Endodermal cell (in vitro differentiated cells): ENCODE results near the gene CHTF18. TPM values are rescaled to one million over a fixed set of nuclear protein-coding genes. Genes with fewer than 3 reads are reported as not detected.

Source experiments
- DNase-seq: peaks from one replicate; pipeline ENCODE4 v3.0.0-alpha.2; 2017
- H3K27ac ChIP-seq: 2 replicates; pipeline ENCODE4 v1.5.1; 2013; ENCODE audit warnings: mild to moderate bottlenecking, low read depth, low read length, moderate library complexity
- H3K27me3 ChIP-seq: 2 replicates; pipeline ENCODE4 v1.6.1; 2013; ENCODE audit warnings: mild to moderate bottlenecking, low read length, moderate library complexity; ENCODE audit not compliant: insufficient read depth, control insufficient read depth, poor library complexity, severe bottlenecking
- H3K36me3 ChIP-seq: 2 replicates; pipeline ENCODE4 v1.7.0; 2013; ENCODE audit warnings: mild to moderate bottlenecking, low read length, moderate library complexity; ENCODE audit not compliant: control insufficient read depth, insufficient read depth
- H3K4me1 ChIP-seq: one replicate; pipeline ENCODE4 v1.7.0; 2013; ENCODE audit warnings: low read length; ENCODE audit not compliant: control insufficient read depth, insufficient read depth
- H3K4me3 ChIP-seq: 2 replicates; pipeline ENCODE4 v1.5.1; 2013; ENCODE audit warnings: mild to moderate bottlenecking, low read length, moderate library complexity
- H3K9ac ChIP-seq: 2 replicates; pipeline ENCODE4 v1.6.1; 2013; ENCODE audit warnings: mild to moderate bottlenecking, low read length, moderate library complexity; ENCODE audit not compliant: poor library complexity, severe bottlenecking; ENCODE audit errors: extremely low read depth
- H3K9me3 ChIP-seq: 2 replicates; pipeline ENCODE4 v1.6.1; 2013; ENCODE audit warnings: mild to moderate bottlenecking, low read length, moderate library complexity; ENCODE audit not compliant: control insufficient read depth
- H3K27ac Mint-ChIP-seq: 2 replicates; pipeline ENCODE4 v1.8.0; 2020; ENCODE audit warnings: mixed read lengths
- H3K27me3 Mint-ChIP-seq: 2 replicates; pipeline ENCODE4 v1.8.0; 2021; ENCODE audit warnings: mild to moderate bottlenecking, mixed read lengths; ENCODE audit not compliant: insufficient read depth
- H3K36me3 Mint-ChIP-seq: 2 replicates; pipeline ENCODE4 v1.8.0; 2020; ENCODE audit warnings: low read depth, mixed read lengths
- H3K4me1 Mint-ChIP-seq: 2 replicates; pipeline ENCODE4 v1.8.0; 2020; ENCODE audit warnings: mixed read lengths
- H3K4me3 Mint-ChIP-seq: 2 replicates; pipeline ENCODE4 v1.8.0; 2020; ENCODE audit warnings: mild to moderate bottlenecking, moderate library complexity, mixed read lengths
- H3K9me3 Mint-ChIP-seq: 2 replicates; pipeline ENCODE4 v1.8.0; 2020; ENCODE audit warnings: mild to moderate bottlenecking, mixed read lengths
- CTCF ChIP-seq: fragments of 200-600 bp; sonication (generic); conservative IDR thresholded peaks from 2 replicates; pipeline ENCODE4 v1.5.0; 2021; ENCODE audit warnings: antibody characterized with exemption, mild to moderate bottlenecking
- WGBS, 2 experiments: methylation state at CpG; one replicate each; pipeline versions ENCODE4 v1.1.5 to v1.1.7; 2013; ENCODE audit warnings: missing lambda C conversion rate in 2 of 2, mixed read lengths in 1 of 2; ENCODE audit not compliant: insufficient coverage in 1 of 2, insufficient read length in 1 of 2; 5-methylcytosine and 5-hydroxymethylcytosine counted together
- total RNA-seq, 2 donors: library from RNA; stranded (reverse); fragmentation: NEBNext Ultra II Directional in 1 of 2; extraction: Animal tissue kit (Norgen Biotek cat#: 25700) in 1 of 2; gene quantifications; 2 replicates in 1 of 2; 3 replicates in 1 of 2; pipeline ENCODE4 v1.2.1, GENCODE V29; 2021

The CHTF18 gene
- total RNA-seq, 2 donors from 2014 or later, result 158 to 169 TPM

GRCh38 chr16:797686-798085 is 9.3 kb downstream of the CHTF18 start:
- peaks cover 19% of the 10 kb centered on the region for H3K27me3 Mint-ChIP-seq
- H3K9me3 ChIP-seq, result no peaks in the 10 kb centered on the region
- H3K4me3 ChIP-seq, result no peak overlapping the region
- peaks cover 22% of the 10 kb centered on the region for H3K36me3 Mint-ChIP-seq
- H3K27ac ChIP-seq, result no peak overlapping the region
- no peaks in the 10 kb centered on the region for H3K4me1 Mint-ChIP-seq
- WGBS, 2 experiments, result 97 to 99% methylated on average over 19 to 20 of the region's 22 CpGs
- no peak for TF ChIP-seq CTCF
- H3K4me3 Mint-ChIP-seq, result no peak overlapping the region
- peaks cover 18% of the 10 kb centered on the region for H3K27me3 ChIP-seq
- no peaks in the 10 kb centered on the region for H3K4me1 ChIP-seq
- no peaks in the 10 kb centered on the region for H3K9me3 Mint-ChIP-seq
- H3K9ac ChIP-seq, result no peak overlapping the region
- no peak for DNase-seq
- no peak overlapping the region for H3K27ac Mint-ChIP-seq
- peaks cover 16% of the 10 kb centered on the region for H3K36me3 ChIP-seq

GRCh38 chr16:798666-799065 is 10.2 kb downstream of the CHTF18 start:
- Mint-ChIP-seq H3K9me3 (no peaks in the 10 kb centered on the region), H3K4me1 (no peaks in the 10 kb centered on the region), H3K4me3 (no peak overlapping the region), H3K36me3 (peaks cover 22% of the 10 kb centered on the region), H3K27ac (no peak overlapping the region), H3K27me3 (peaks cover 28% of the 10 kb centered on the region)
- H3K27ac ChIP-seq, result no peak overlapping the region
- no peak overlapping the region for H3K4me3 ChIP-seq
- DNase-seq, result no peak
- no peak overlapping the region for H3K9ac ChIP-seq
- no peaks in the 10 kb centered on the region for H3K4me1 ChIP-seq
- peaks cover 13% of the 10 kb centered on the region for H3K36me3 ChIP-seq
- no peaks in the 10 kb centered on the region for H3K9me3 ChIP-seq
- no peak for TF ChIP-seq CTCF
- 94 to 97% methylated on average over 18 to 19 of the region's 19 CpGs for WGBS, 2 experiments
- H3K27me3 ChIP-seq, result peaks cover 18% of the 10 kb centered on the region

- no peak for TF ChIP-seq CTCF
- no peak overlapping the region for H3K27ac ChIP-seq
- no peak for DNase-seq
- WGBS, 2 experiments, result 87 to 89% methylated on average over 7 to 20 of the region's 22 CpGs
- no peak overlapping the region for H3K9ac ChIP-seq
- Mint-ChIP-seq H3K4me3 (no peak overlapping the region), H3K27ac (no peak overlapping the region), H3K4me1 (no peaks in the 10 kb centered on the region), H3K36me3 (peaks cover 22% of the 10 kb centered on the region), H3K27me3 (peaks cover 32% of the 10 kb centered on the region), H3K9me3 (no peaks in the 10 kb centered on the region)
- H3K4me3 ChIP-seq, result no peak overlapping the region
- H3K36me3 ChIP-seq, result peaks cover 13% of the 10 kb centered on the region
- H3K4me1 ChIP-seq, result no peaks in the 10 kb centered on the region
- peaks cover 18% of the 10 kb centered on the region for H3K27me3 ChIP-seq
- H3K9me3 ChIP-seq, result no peaks in the 10 kb centered on the region
Observed at GRCh38 chr16:799111-799947, 10.9 kb downstream of the CHTF18 start.
